ENCODE results near the gene ARHGAP19. TPM values are rescaled to one million over a fixed set of nuclear protein-coding genes. Genes with fewer than 3 reads are reported as not detected.

Gene ARHGAP19
- total and polyA plus RNA-seq, 2 of the 8 experiments (the other 6 are each of a cell fraction or from before 2014, with no cell fraction given): 13.3 to 32.1 TPM

- no peaks in the 10 kb centered on the region for H3K79me2 ChIP-seq (ENCODE audit: control insufficient read depth in 1 of 2, insufficient read depth in 2 of 2, low read length in 2 of 2)
- H4K5ac ChIP-seq (ENCODE audit: insufficient read length, low read depth, low read length): no peak overlapping the region
- H2BK12ac ChIP-seq (ENCODE audit: low read depth, low read length): no peak overlapping the region
- no peak overlapping the region for H3K4me3 ChIP-seq (ENCODE audit: extremely low read depth in 1 of 4, insufficient read depth in 2 of 4, low read depth in 3 of 4, low read length in 4 of 4)
- ChIA-PET CTCF (ENCODE audit: partially characterized antibody) (interaction anchor here (0.8 to 1.2 kb wide), 3 partner anchors 20 to 29 kb away, joined by 3 to 7 read pairs (median 3); no protein-coding TSS in a partner anchor), POLR2A (ENCODE audit: partially characterized antibody) (interaction anchor here (1.0 to 1.7 kb wide), 4 partner anchors 10 to 47 kb away, joined by 3 to 8 read pairs (median 3); partner anchors contain the start of gene FRAT1)
- H3K18ac ChIP-seq (ENCODE audit: extremely low read depth, low read length): no peak overlapping the region
- no peak overlapping the region for H2AK5ac ChIP-seq (ENCODE audit: low read depth, low read length)
- no peak overlapping the region for H3K14ac ChIP-seq (ENCODE audit: insufficient read length)
- no peak overlapping the region for H2BK5ac ChIP-seq (ENCODE audit: low read depth, low read length)
- no peaks in the 10 kb centered on the region for H3K9me3 ChIP-seq (ENCODE audit: insufficient read depth in 2 of 2, low read depth in 1 of 2, low read length in 1 of 2)
- no peak overlapping the region for H2BK20ac ChIP-seq (ENCODE audit: low read length)
- H3K36me3 ChIP-seq (ENCODE audit: control insufficient read depth in 2 of 4, insufficient read depth in 4 of 4, low read length in 3 of 4): no peaks in the 10 kb centered on the region
- H3K4me1 ChIP-seq (replicated peaks in 1 of 4; ENCODE audit: control insufficient read depth in 3 of 4, insufficient read depth in 4 of 4, low read length in 3 of 4): no peaks in the 10 kb centered on the region
- no peak overlapping the region for H4K8ac ChIP-seq (ENCODE audit: extremely low read depth, insufficient read depth, low read length)
- H3K27me3 ChIP-seq (replicated peaks in 1 of 4; ENCODE audit: control insufficient read depth in 3 of 4, extremely low read depth in 1 of 4, insufficient read depth in 3 of 4, low read length in 3 of 4): no peaks in the 10 kb centered on the region; a peak in 1 of 7 replicates
- no peak overlapping the region for H3K4ac ChIP-seq (replicated peaks; ENCODE audit: insufficient read length, low read depth, low read length)
- no peaks in the 10 kb centered on the region for H4K20me1 ChIP-seq (replicated peaks in 1 of 2; ENCODE audit: control insufficient read depth in 1 of 2, insufficient read depth in 2 of 2, low read length in 2 of 2)
- no peak overlapping the region for H3K9ac ChIP-seq (replicated peaks in 1 of 4; ENCODE audit: extremely low read depth in 1 of 4, low read depth in 3 of 4, low read length in 3 of 4)
- 88% methylated on average over 10 of the region's 10 CpGs; no CpG with 5 or more reads in 1 of the 2 experiments for WGBS, 2 experiments (ENCODE audit: extremely low coverage in 1 of 2, insufficient coverage in 1 of 2, insufficient read length in 1 of 2, insufficient replicate concordance in 2 of 2, low coverage in 1 of 2, low lambda C conversion rate in 2 of 2, missing lambda C conversion rate in 1 of 2)
- no peak overlapping the region for H2BK120ac ChIP-seq (replicated peaks; ENCODE audit: low read depth, low read length)
- no peak overlapping the region for H2BK15ac ChIP-seq (ENCODE audit: low read length)
- no peaks in the 10 kb centered on the region for H3K79me1 ChIP-seq (ENCODE audit: low read depth, low read length)
- no peak overlapping the region for H4K91ac ChIP-seq (replicated peaks; ENCODE audit: insufficient read length, low read length)
- FAIRE-seq: no peak
- no peak for DNase-seq (ENCODE audit: low read depth in 1 of 2, low spot score in 2 of 2)
- peak overlapping the region; percentile 39; the same call in 1 of the 2 replicates for H2AFZ ChIP-seq (ENCODE audit: low read length)
- no peak overlapping the region for H3K23ac ChIP-seq (ENCODE audit: insufficient read length)
- no peak overlapping the region for H3K27ac ChIP-seq (ENCODE audit: low read depth, low read length)
- H3K56ac ChIP-seq (replicated peaks; ENCODE audit: insufficient read length, low read depth, low read length): no peak overlapping the region
- no peaks in the 10 kb centered on the region for H3K23me2 ChIP-seq (ENCODE audit: low read depth, low read length)
- H3K4me2 ChIP-seq (ENCODE audit: insufficient read depth in 1 of 2, low read depth in 2 of 2, low read length in 2 of 2): no peak overlapping the region
- TF ChIP-seq SRF (IDR thresholded peaks at IDR 0.05; ENCODE audit: low read depth, low read length) (no peak), POU5F1 (IDR thresholded peaks at IDR 0.05; ENCODE audit: low read depth, low read length) (no peak), BACH1 (IDR thresholded peaks at IDR 0.05; ENCODE audit: low read length) (no peak), TAF1 (IDR thresholded peaks at IDR 0.05; ENCODE audit: low read depth, low read length) (no peak), CBX5 (IDR thresholded peaks at IDR 0.05; ENCODE audit: low read depth, low read length) (no peak), MAFK (IDR thresholded peaks at IDR 0.05; ENCODE audit: low read depth, low read length) (no peak), FOSL1 (IDR thresholded peaks at IDR 0.05; ENCODE audit: insufficient read depth, low read depth, low read length) (no peak), NRF1 (IDR thresholded peaks at IDR 0.05; ENCODE audit: low read depth, low read length) (no peak), YY1 (IDR thresholded peaks at IDR 0.05; ENCODE audit: low read depth, low read length) (no peak), GABPA (IDR thresholded peaks at IDR 0.05; ENCODE audit: borderline replicate concordance, insufficient read depth, low read length) (no peak)
- TF ChIP-seq, protein P1, sequence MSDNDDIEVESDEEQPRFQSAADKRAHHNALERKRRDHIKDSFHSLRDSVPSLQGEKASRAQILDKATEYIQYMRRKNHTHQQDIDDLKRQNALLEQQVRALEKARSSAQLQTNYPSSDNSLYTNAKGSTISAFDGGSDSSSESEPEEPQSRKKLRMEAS (IDR thresholded peaks at IDR 0.05): no peak
Observed at GRCh38 chr10:97307866-97308780, 15.7 kb upstream of the ARHGAP19 start.
